Measurements from ENCODE around the gene SGSM2.

- no peak for TF ChIP-seq POLR2AphosphoS5 (IDR thresholded peaks at IDR 0.05; ENCODE audit: borderline replicate concordance, low read depth, low read length)
- TF ChIP-seq EZH2 (IDR thresholded peaks at IDR 0.05): no peak
- TF ChIP-seq FOXP2 (optimal IDR thresholded peaks at IDR 0.05; ENCODE audit: control extremely low read depth, extremely low read length, insufficient read depth): no peak
Observed at GRCh38 chr17:2406271-2406902, 69.1 kb downstream of the SGSM2 start.
